WERI-Rb-1 (cell line): ENCODE data around the gene PACC1.

Experiments used
- DNase-seq: peaks from one replicate; pipeline ENCODE4 v3.0.0-alpha.2; 2020
- H3K27ac ChIP-seq: fragments of 250-450 bp; sonication (Bioruptor Pico); 2 replicates; pipeline ENCODE4 v1.5.1; 2020; ENCODE audit warnings: mild to moderate bottlenecking, moderate library complexity
- H3K27me3 ChIP-seq: fragments of 250-450 bp; sonication (Bioruptor Pico); 2 replicates; pipeline ENCODE4 v1.5.1; 2021; ENCODE audit warnings: mild to moderate bottlenecking, low read depth, moderate library complexity; ENCODE audit not compliant: insufficient read depth, severe bottlenecking
- H3K36me3 ChIP-seq: fragments of 250-450 bp; sonication (Bioruptor Pico); 2 replicates; pipeline ENCODE4 v1.5.1; 2020; ENCODE audit warnings: mild to moderate bottlenecking, moderate library complexity
- H3K4me3 ChIP-seq: 2 replicates; pipeline ENCODE4 v1.5.1; 2011; ENCODE audit warnings: low read depth, mild to moderate bottlenecking, control low read depth, low read length
- H3K9me3 ChIP-seq: fragments of 250-450 bp; sonication (Bioruptor Pico); 2 replicates; pipeline ENCODE4 v1.5.1; 2021; ENCODE audit warnings: mild to moderate bottlenecking, moderate library complexity; ENCODE audit not compliant: severe bottlenecking
- TF ChIP-seq, protein P1 (sequence below): IDR thresholded peaks from 2 replicates; pipeline ENCODE4 v1.5.1; 2011; ENCODE audit warnings: low read depth, mild to moderate bottlenecking, control low read depth, inconsistent platforms, low read length

The PACC1 gene

DNA sequence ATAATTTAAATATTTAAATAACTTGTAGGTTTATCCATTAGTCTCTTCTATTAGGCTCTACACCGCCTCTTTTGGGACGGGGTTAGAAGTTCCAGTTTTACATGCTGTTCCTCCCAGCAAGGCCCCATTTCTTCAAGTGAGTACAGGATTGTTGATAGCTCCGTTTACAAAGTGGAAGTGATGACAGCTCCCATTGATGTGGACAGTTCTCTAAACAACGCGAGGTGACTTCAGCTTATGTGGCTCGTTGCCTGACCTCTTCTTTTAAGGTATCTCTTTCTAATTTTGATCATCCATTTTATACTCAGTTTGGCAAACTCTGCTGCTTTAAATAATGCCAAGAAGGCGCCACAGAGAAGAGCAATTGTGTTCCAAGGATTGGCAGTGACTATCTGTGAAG lies 49.7 kb downstream of the PACC1 start:
- no peak overlapping the region for H3K4me3 ChIP-seq
- no peaks in the 10 kb centered on the region for H3K9me3 ChIP-seq
- no peak for DNase-seq
- TF ChIP-seq, protein P1, sequence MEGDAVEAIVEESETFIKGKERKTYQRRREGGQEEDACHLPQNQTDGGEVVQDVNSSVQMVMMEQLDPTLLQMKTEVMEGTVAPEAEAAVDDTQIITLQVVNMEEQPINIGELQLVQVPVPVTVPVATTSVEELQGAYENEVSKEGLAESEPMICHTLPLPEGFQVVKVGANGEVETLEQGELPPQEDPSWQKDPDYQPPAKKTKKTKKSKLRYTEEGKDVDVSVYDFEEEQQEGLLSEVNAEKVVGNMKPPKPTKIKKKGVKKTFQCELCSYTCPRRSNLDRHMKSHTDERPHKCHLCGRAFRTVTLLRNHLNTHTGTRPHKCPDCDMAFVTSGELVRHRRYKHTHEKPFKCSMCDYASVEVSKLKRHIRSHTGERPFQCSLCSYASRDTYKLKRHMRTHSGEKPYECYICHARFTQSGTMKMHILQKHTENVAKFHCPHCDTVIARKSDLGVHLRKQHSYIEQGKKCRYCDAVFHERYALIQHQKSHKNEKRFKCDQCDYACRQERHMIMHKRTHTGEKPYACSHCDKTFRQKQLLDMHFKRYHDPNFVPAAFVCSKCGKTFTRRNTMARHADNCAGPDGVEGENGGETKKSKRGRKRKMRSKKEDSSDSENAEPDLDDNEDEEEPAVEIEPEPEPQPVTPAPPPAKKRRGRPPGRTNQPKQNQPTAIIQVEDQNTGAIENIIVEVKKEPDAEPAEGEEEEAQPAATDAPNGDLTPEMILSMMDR = no peak
- peaks cover 38% of the 10 kb centered on the region for H3K36me3 ChIP-seq
- no peak overlapping the region for H3K27ac ChIP-seq
- H3K27me3 ChIP-seq = no peaks in the 10 kb centered on the region

DNA sequence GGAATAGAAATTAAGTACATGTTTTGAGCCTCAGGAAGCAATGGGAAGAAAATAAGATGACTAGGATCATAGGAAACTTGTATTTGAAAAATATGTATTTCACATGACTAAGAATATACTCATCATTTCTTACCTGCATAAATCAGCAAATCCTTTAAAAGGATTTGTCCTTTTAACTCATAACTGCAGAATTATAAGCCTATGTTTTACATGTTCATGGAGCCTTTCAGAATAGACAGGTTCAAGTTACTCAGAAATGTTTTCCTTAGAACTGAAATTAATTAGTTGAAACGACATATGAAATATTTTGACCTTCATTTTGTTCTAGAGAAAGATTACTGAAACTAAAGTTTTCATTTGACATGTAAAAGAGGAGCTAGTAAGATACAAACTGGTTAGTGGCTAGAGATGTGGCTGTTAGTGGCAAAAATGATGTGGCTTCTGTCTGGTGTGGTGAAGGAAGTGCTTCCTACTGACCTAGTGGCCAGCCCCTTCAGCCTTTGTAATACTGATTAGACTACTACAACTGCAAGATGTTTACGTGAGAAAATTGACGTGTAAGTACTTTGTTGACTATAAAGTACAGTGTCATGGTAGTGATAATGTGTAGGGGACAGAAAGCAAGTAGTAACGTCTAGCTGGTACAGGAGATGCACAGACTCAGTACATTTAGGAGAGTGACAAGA lies 54.7 kb downstream of the PACC1 start:
- no peak for DNase-seq
- Histone ChIP-seq H3K9me3 (no peaks in the 10 kb centered on the region), H3K36me3 (peaks cover 40% of the 10 kb centered on the region), H3K4me3 (no peak overlapping the region), H3K27ac (no peak overlapping the region), H3K27me3 (no peaks in the 10 kb centered on the region)
- TF ChIP-seq, protein P1 = no peak

DNA sequence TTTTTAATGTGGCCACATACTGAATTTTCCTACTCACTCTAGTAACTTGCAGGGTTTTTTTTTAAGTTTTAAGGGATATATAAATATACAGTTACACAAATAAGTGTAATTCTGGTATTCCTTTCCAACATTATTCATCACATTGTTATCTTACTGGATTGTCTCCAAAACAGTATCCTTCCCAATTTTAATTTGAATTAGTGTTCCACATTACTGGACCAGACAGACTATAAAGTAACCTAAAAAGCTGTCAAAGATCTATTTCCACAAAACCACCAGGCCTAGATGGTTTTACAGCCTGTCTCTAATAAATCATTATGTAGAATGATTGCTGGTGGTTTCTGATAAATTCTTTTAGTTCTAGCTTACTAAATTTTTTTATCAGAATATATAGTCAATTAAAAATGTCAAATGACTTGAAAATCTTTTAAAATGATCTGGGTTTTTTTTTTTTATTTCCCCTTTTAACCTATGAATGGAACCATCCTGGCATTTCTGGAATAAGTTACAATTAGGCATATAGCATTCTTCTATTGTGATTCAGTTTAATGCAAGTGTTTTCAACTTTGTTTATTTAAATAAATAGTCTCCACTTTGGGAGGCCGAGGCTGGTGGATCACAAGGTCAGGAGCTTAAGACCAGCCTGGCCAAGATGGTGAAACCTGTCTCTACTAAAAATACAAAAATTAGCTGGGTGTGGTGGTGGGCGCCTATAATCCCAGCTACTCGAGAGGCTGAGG lies 59.3 kb downstream of the PACC1 start:
- Histone ChIP-seq H3K27ac (no peak overlapping the region), H3K36me3 (peaks cover 18% of the 10 kb centered on the region), H3K4me3 (no peak overlapping the region), H3K27me3 (no peaks in the 10 kb centered on the region), H3K9me3 (no peaks in the 10 kb centered on the region)
- TF ChIP-seq, protein P1 = no peak
- DNase-seq = no peak

DNA sequence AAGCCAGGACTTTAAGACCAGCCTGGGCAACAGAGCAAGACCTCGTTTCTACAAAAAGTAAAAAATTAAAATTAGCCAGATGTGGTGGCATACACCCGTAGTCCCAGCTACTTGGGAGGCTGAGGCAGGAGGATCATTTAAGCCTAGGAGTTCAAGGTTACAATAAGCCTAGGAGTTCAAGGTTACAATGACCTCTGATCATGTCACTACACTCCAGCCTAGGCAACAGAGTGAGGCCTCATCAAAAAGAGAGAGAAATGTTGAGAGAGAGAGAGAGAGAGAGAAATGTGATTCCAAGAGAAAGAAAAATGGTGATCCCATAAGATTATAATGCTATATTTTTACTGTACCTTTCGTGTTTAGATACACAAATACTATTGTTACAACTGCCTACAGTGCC lies 60.2 kb downstream of the PACC1 start:
- no peak overlapping the region for H3K27ac ChIP-seq

DNA sequence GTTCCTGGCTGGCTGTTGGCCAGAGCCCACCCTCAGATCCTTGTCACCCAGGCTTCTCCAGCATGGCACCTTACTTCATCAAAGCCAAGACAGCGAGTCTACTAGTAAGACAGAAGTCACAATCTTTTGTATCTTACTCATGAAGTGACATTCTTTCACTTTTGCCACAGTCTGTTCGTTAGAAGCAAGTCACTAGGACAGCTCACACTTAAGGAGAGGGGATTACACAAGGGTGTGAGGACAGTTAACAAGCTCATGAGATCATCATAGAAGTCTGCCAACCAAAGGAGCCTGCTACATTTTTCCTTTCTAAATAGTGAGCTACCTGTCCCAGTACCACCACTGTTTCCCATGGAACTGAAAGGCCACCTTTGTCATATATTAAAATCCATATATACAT lies 61.5 kb downstream of the PACC1 start:
- Histone ChIP-seq H3K4me3 (no peak overlapping the region), H3K27ac (no peak overlapping the region), H3K27me3 (no peaks in the 10 kb centered on the region), H3K36me3 (peaks cover 3% of the 10 kb centered on the region), H3K9me3 (no peaks in the 10 kb centered on the region)
- DNase-seq = no peak
- TF ChIP-seq, protein P1 = no peak

More for the DNA sequence above, 60.2 kb downstream of the PACC1 start:
- Histone ChIP-seq H3K36me3 (peaks cover 8% of the 10 kb centered on the region), H3K4me3 (no peak overlapping the region), H3K9me3 (no peaks in the 10 kb centered on the region), H3K27me3 (no peaks in the 10 kb centered on the region)
- DNase-seq = no peak
- TF ChIP-seq, protein P1 = no peak
